ENCODE results near the gene PTPRE. TPM values are rescaled to one million over a fixed set of nuclear protein-coding genes. Genes with fewer than 3 reads are reported as not detected.

PTPRE gene
- 14.0 and 30.3 TPM in 2 replicates for total RNA-seq

DNA sequence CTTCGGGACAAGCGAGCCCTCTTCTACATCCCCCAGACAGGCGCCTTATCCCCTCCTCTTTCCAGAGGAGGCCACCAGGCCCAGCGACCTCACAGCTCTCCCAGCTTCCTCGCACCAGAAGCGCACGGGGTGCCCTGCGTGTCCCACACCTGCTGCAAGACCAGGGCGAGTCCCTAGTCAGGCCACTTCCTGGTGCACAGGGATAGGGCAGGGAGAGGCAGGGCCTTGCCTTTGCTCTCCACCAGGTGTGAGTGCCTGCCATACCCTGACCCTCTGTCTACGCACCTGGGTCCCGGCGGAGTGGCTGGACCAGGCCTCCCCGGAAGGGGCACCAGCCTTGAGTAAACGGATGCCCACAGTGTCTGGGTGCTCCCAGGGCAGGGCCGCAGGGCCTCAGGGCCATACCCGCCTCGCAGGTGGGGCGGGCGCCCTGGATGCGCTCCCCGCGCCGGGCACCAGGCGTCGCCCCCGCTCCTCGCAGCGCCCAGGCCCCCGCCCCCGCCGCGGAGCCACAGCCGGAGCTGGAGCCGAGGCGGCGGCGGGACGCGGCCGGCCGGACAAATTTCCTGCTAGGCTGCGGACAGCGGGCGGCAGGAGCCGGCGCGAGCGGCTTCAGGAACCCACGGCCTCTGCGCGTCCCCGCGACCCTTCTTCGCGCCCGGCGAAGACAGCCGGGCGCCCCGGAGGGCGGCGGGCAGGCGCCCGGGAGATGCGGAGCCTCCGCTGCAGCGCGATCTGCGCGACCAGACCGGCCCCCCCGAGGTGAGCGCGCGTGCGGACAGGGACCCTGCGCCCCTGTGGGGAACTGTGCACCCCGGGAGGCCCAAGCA, at the start of gene PTPRE:
Gene PTPRE (plus strand): TSS at position 556 of the 830 bp plus-strand sequence. CDS start 133,779 bp downstream, outside the sequence.

GRCh38 chr10:127892743-127893142, 14.2 kb upstream of the PTPRE start, which contains the start of gene CLRN3:
Gene CLRN3, minus strand, starts transcription at chr10:127892941. Its CDS starts 157 bp downstream, at chr10:127892784.

DNA sequence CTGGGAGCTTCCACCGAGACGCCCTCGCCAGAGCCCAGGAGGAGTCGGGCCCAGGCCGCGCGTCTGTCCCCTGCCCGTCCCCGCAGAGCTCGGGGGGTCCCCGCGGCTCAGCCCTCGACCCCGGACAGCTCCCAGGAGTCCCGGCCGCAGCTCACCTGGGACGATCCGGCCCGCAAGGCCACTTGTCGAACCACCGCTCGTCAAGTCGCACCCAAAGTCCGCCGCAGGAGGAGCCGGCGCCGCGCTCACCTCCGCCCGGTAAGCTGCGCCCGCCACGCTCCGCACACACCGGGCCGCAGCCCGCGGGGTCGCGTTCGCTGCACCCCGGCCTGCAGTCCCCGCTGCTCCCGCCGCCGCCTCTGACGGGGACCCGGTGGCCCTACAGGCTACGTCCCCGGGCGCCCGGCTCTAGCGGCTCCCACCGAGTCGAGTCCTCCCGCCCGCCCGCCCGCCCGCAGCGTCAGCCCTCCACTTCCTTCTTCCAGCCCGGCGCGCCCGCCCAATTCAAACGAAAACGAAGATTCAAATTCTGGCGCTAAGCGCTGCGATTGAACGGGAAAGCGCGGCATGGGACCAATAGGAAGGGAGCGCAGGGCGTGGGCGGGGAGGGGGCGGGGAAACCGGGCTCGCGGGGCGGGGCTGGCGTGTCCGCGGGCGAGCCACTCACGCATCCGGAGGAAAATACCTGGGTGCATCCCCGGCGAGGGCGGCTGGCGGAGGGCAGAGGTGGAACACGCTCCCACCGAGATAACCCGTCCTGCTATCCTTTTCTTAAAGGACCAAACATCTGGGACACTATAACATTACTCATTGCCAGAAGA, 219.3 kb downstream of the PTPRE start, which contains the start of gene MKI67:
Gene MKI67 (minus strand): TSS at position 480 of the 821 bp plus-strand sequence. CDS start 756 bp downstream, outside the sequence.

Other genes starting within 250 kb of the PTPRE start
- gene FOXI2, start 169.9 kb upstream of the PTPRE start, total RNA-seq = not detected in 2 replicates
- gene CLRN3, start 14.2 kb upstream of the PTPRE start, total RNA-seq = not detected in 2 replicates
- 0.14 and 0.34 TPM in 2 replicates for gene MKI67, start 219.3 kb downstream of the PTPRE start, total RNA-seq